Stomach (tissue), 4 donors: ENCODE data around the gene MUC16.

ENCODE experiments used
- CTCF ChIP-seq, 7 experiments: fragments of 450-650 bp in 4 of 7; fragments of 200-600 bp in 3 of 7; sonication (generic) in 3 of 7; IDR thresholded peaks; one replicate each; pipeline ENCODE4 v1.5.1; 2016 to 2019; ENCODE audit warnings: antibody characterized with exemption in 7 of 7, control low read depth in 2 of 7, mild to moderate bottlenecking in 1 of 7
- EP300 ChIP-seq: sonication (generic); formaldehyde crosslinking; IDR thresholded peaks from one replicate; pipeline ENCODE4 v1.6.1; 2017; ENCODE audit warnings: antibody characterized with exemption
- POLR2A ChIP-seq, 4 donors: fragments of 450-650 bp; IDR thresholded peaks; one replicate each; pipeline ENCODE4 v1.6.1; 2016; ENCODE audit warnings: antibody characterized with exemption in 4 of 4, control low read depth in 2 of 4, mild to moderate bottlenecking in 1 of 4, moderate library complexity in 1 of 4
- POLR2AphosphoS5 ChIP-seq, 3 donors: sonication (generic); formaldehyde crosslinking; IDR thresholded peaks; one replicate each; pipeline ENCODE4 v1.6.1; 2016; ENCODE audit warnings: antibody characterized with exemption in 3 of 3

- TF ChIP-seq CTCF (IDR thresholded peaks at IDR 0.05), result no peak
- no peak for TF ChIP-seq EP300
- no peak for TF ChIP-seq POLR2AphosphoS5 (IDR thresholded peaks at IDR 0.05)
- no peak for TF ChIP-seq POLR2A (IDR thresholded peaks at IDR 0.05)
Observed at GRCh38 chr19:9009935-9010651, at the start of gene MUC16.
